HepG2 (cell line): Measurements from ENCODE around the gene OSBPL9.

Source experiments
- MTA1 ChIP-seq: sonication (generic); formaldehyde crosslinking; IDR thresholded peaks from 2 replicates; pipeline ENCODE4 v1.4.0; 2020; ENCODE audit warnings: missing genetic modification reagents, mild to moderate bottlenecking, borderline replicate concordance
- POLR2A ChIP-seq, 2 experiments: IDR thresholded peaks; 2 replicates each; pipeline ENCODE4 v1.6.1; 2011; ENCODE audit warnings: low read depth in 2 of 2, low read length in 2 of 2, mild to moderate bottlenecking in 1 of 2, moderate library complexity in 1 of 2; ENCODE audit not compliant: insufficient read depth in 1 of 2
- TF ChIP-seq, protein P1 (sequence below): sonication (generic); formaldehyde crosslinking; IDR thresholded peaks from 2 replicates; pipeline ENCODE4 v1.5.0; 2020; ENCODE audit warnings: mild to moderate bottlenecking, missing genetic modification reagents, moderate library complexity

DNA sequence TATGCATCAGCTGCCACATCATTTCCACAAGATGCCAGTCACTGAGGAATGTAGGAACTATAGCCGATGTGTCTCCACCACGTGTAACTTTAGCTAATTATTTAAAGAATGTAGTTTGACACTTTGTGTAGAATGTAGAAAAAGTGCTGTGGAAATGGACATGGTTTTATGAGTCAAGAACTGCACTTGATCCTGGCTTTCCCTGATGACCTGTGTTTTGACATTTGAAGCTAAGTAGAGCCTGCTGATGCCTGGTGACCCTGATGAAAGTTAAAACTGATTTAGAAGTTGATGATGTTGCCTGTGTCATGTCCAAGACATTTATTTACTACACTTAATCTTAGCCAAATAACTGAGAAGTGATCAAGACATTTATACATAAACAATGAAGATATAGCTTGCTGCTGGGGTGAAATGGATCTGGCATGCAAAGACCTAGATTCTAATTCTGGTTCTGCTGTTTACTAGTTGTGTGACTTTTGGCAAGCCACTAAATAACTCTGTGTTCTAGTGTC, 4.4 kb upstream of the OSBPL9 start:
- TF ChIP-seq, protein P1, sequence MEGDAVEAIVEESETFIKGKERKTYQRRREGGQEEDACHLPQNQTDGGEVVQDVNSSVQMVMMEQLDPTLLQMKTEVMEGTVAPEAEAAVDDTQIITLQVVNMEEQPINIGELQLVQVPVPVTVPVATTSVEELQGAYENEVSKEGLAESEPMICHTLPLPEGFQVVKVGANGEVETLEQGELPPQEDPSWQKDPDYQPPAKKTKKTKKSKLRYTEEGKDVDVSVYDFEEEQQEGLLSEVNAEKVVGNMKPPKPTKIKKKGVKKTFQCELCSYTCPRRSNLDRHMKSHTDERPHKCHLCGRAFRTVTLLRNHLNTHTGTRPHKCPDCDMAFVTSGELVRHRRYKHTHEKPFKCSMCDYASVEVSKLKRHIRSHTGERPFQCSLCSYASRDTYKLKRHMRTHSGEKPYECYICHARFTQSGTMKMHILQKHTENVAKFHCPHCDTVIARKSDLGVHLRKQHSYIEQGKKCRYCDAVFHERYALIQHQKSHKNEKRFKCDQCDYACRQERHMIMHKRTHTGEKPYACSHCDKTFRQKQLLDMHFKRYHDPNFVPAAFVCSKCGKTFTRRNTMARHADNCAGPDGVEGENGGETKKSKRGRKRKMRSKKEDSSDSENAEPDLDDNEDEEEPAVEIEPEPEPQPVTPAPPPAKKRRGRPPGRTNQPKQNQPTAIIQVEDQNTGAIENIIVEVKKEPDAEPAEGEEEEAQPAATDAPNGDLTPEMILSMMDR = no peak
- TF ChIP-seq MTA1 (CRISPR knock-in tag) (no peak), POLR2A (IDR thresholded peaks at IDR 0.05; ENCODE audit: insufficient read depth in 1 of 2, low read depth in 2 of 2, low read length in 2 of 2) (no peak)
